Breast epithelium (tissue), 3 donors: ENCODE results near the gene XPC.

Experiments
- CTCF ChIP-seq, 3 donors: fragments of 450-650 bp; IDR thresholded peaks; one replicate each; pipeline ENCODE4 v1.5.1; 2016 to 2017; ENCODE audit warnings: antibody characterized with exemption in 3 of 3, mild to moderate bottlenecking in 3 of 3, moderate library complexity in 3 of 3
- POLR2A ChIP-seq: fragments of 450-650 bp; IDR thresholded peaks from one replicate; pipeline ENCODE4 v1.6.1; 2016; ENCODE audit warnings: antibody characterized with exemption, mild to moderate bottlenecking, moderate library complexity

GRCh38 chr3:14150491-14151230 is 27.7 kb downstream of the XPC start:
- TF ChIP-seq POLR2A (no peak), CTCF (IDR thresholded peaks at IDR 0.05) (no peak)
